Pons (tissue), 1 donor: ENCODE data around the gene ZNF106.

ENCODE experiments used
- DNase-seq: peaks from one replicate; pipeline ENCODE4 v3.0.0-alpha.2; 2016; ENCODE audit warnings: low spot score

Gene ZNF106

GRCh38 chr15:42367041-42367440 is 123.9 kb downstream of the ZNF106 start:
- DNase-seq = no peak

- DNase-seq = no peak
These were observed 124.9 kb downstream of the ZNF106 start for GRCh38 chr15:42365921-42366550.

GRCh38 chr15:42364529-42364928 is 126.4 kb downstream of the ZNF106 start:
- DNase-seq = peak; percentile 7

- DNase-seq = no peak
These were observed 127.0 kb downstream of the ZNF106 start for GRCh38 chr15:42363942-42364341.

- no peak for DNase-seq
These were observed 127.5 kb downstream of the ZNF106 start for GRCh38 chr15:42363487-42363886.
